DOHH2 (cell line): ENCODE measurements around the gene KCTD17.

Experiments
- H3F3A ChIP-seq: fragments of 200-600 bp; sonication (generic), shearing (Covaris generic); 2 replicates; pipeline ENCODE4 v1.6.0; 2016; ENCODE audit warnings: antibody characterized with exemption, mild to moderate bottlenecking; ENCODE audit not compliant: control insufficient read depth, insufficient read depth
- H3K27ac ChIP-seq: fragments of 200-600 bp; sonication (generic); 2 replicates; pipeline ENCODE4 v1.5.1; 2014; ENCODE audit warnings: low read depth, mild to moderate bottlenecking, low read length, moderate library complexity
- H3K27me3 ChIP-seq: fragments of 200-600 bp; sonication (generic); 2 replicates; pipeline ENCODE4 v1.6.1; 2014; ENCODE audit warnings: mild to moderate bottlenecking, low read length, mixed read lengths; ENCODE audit not compliant: control insufficient read depth
- H3K36me3 ChIP-seq: fragments of 200-600 bp; sonication (generic); 2 replicates; pipeline ENCODE4 v1.6.1; 2014; ENCODE audit warnings: mild to moderate bottlenecking, low read length, moderate library complexity, mixed read lengths; ENCODE audit not compliant: control insufficient read depth
- H3K4me1 ChIP-seq: fragments of 200-600 bp; sonication (generic); 2 replicates; pipeline ENCODE4 v1.6.1; 2014; ENCODE audit warnings: mild to moderate bottlenecking, low read length, mixed read lengths; ENCODE audit not compliant: control insufficient read depth
- H3K4me2 ChIP-seq: fragments of 200-600 bp; sonication (generic); 2 replicates; pipeline ENCODE4 v1.6.0; 2014; ENCODE audit warnings: mild to moderate bottlenecking, low read length, moderate library complexity
- H3K4me3 ChIP-seq: fragments of 200-600 bp; sonication (generic); 2 replicates; pipeline ENCODE4 v1.5.1; 2014; ENCODE audit warnings: mild to moderate bottlenecking, low read length, mixed read lengths
- H3K79me2 ChIP-seq: fragments of 200-600 bp; sonication (generic); 2 replicates; pipeline ENCODE4 v1.6.1; 2014; ENCODE audit warnings: mild to moderate bottlenecking, low read length, mixed read lengths; ENCODE audit not compliant: control insufficient read depth
- H3K9me2 ChIP-seq: fragments of 200-600 bp; sonication (generic); replicated peaks from 2 replicates; pipeline ENCODE4 v1.6.1; 2014; ENCODE audit warnings: mild to moderate bottlenecking, low read length, mixed read lengths; ENCODE audit not compliant: control insufficient read depth
- H3K9me3 ChIP-seq: fragments of 200-600 bp; sonication (generic); 2 replicates; pipeline ENCODE4 v1.6.1; 2014; ENCODE audit warnings: antibody characterized with exemption, low read length, mixed read lengths; ENCODE audit not compliant: control insufficient read depth, insufficient read depth
- H4K20me1 ChIP-seq: fragments of 200-600 bp; sonication (generic); 2 replicates; pipeline ENCODE4 v1.6.0; 2014; ENCODE audit warnings: low read depth, mild to moderate bottlenecking, antibody characterized with exemption, low read length, moderate library complexity; ENCODE audit not compliant: control insufficient read depth, insufficient read depth
- EZH2phosphoT487 ChIP-seq: fragments of 200-600 bp; sonication (generic); IDR thresholded peaks from 2 replicates; pipeline ENCODE4 v1.6.1; 2017; ENCODE audit warnings: borderline replicate concordance, mild to moderate bottlenecking, antibody characterized with exemption, low read length, moderate library complexity, mixed read lengths
- TF ChIP-seq, protein P1 (sequence below): fragments of 200-600 bp; sonication (generic); IDR thresholded peaks from one replicate; pipeline ENCODE4 v1.5.1; 2014; ENCODE audit warnings: antibody characterized with exemption, mild to moderate bottlenecking, low read depth, low read length; ENCODE audit not compliant: poor library complexity, severe bottlenecking

Gene KCTD17, protein sequence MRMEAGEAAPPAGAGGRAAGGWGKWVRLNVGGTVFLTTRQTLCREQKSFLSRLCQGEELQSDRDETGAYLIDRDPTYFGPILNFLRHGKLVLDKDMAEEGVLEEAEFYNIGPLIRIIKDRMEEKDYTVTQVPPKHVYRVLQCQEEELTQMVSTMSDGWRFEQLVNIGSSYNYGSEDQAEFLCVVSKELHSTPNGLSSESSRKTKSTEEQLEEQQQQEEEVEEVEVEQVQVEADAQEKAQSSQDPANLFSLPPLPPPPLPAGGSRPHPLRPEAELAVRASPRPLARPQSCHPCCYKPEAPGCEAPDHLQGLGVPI

DNA sequence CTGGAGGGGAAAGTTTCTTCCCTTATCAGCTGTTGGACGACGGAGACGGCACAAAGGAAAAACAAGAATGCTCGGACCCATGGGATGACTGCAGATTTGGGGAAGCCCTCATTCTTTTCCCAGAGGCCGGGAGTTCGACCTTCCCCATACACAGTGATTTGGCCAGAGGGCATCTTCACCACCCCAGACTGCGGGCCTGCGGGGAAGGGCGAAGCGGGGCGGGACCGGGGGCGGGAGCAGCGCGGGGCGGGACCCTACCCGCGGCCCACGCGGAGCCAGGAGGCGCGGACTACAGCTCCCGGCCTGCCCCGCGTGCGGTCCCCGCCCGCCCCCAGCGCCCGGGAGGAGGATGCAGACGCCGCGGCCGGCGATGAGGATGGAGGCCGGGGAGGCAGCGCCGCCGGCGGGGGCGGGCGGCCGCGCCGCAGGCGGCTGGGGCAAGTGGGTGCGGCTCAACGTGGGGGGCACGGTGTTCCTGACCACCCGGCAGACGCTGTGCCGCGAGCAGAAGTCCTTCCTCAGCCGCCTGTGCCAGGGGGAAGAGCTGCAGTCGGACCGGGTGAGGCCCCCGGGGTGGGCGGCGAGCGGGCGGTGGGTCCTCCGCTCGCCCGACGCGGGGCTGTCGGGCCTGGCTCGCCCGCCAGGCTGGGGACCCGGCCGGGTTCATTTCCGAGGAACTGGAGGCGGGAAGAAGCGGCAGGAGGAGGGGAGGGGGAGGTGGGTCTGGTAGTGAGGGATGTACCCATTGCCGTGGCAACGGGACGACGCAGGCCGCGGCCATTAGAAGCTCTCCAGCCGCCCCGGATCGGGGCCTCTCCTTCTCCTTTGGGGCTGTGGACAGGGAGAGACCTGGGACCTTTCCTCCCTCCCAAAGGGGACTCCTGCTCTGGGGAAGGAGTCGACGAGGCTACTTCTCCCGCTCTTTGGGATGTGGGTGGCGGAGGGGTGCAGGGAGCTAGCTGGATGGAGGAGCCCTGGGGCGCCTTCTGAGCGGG, at the start of gene KCTD17:
Gene KCTD17, plus strand, starts transcription at position 352 of the 995 bp plus-strand sequence. Its CDS starts 19 bp downstream, at position 371.
- TF ChIP-seq EZH2phosphoT487, result no peak
- TF ChIP-seq, protein P1, sequence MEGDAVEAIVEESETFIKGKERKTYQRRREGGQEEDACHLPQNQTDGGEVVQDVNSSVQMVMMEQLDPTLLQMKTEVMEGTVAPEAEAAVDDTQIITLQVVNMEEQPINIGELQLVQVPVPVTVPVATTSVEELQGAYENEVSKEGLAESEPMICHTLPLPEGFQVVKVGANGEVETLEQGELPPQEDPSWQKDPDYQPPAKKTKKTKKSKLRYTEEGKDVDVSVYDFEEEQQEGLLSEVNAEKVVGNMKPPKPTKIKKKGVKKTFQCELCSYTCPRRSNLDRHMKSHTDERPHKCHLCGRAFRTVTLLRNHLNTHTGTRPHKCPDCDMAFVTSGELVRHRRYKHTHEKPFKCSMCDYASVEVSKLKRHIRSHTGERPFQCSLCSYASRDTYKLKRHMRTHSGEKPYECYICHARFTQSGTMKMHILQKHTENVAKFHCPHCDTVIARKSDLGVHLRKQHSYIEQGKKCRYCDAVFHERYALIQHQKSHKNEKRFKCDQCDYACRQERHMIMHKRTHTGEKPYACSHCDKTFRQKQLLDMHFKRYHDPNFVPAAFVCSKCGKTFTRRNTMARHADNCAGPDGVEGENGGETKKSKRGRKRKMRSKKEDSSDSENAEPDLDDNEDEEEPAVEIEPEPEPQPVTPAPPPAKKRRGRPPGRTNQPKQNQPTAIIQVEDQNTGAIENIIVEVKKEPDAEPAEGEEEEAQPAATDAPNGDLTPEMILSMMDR, result peak; percentile 22
- Histone ChIP-seq H3K4me3 (peak within 1 kb of the TSS; percentile 80), H3K4me2 (peak within 1 kb of the TSS; percentile 87), H3K4me1 (peaks cover 10% of the 10 kb centered on the region), H3F3A (no peaks in the 10 kb centered on the region), H4K20me1 (no peaks in the 10 kb centered on the region), H3K27ac (no peak within 1 kb of the TSS), H3K9me3 (no peaks in the 10 kb centered on the region), H3K27me3 (peaks cover 4% of the 10 kb centered on the region; the same call in 1 of the 2 replicates), H3K36me3 (no peaks in the 10 kb centered on the region), H3K9me2 (no peaks in the 10 kb centered on the region), H3K79me2 (no peaks in the 10 kb centered on the region)

DNA sequence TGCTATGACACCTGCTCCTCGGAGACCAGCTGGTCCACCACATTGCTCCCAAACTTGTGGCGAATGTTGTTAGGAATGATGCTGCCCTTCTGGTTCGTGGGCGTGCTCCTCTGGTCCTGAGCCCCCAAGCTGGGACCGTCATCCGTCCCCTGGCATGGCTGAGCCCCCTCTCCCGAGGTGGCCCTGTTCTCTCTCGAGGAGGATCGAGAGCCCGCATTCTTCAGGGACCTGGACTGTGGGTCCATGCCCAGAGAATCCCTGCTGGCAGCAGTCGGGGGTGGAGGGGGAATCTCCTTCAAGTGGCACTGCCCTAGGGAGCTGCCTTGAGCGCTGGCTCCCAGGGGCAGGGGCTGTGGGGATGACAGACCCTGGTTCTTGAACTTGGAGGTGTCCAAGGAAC, 49.7 kb upstream of the KCTD17 start:
- Histone ChIP-seq H4K20me1 (no peaks in the 10 kb centered on the region), H3K36me3 (no peaks in the 10 kb centered on the region), H3K4me3 (no peak overlapping the region), H3K9me2 (no peaks in the 10 kb centered on the region), H3K27me3 (peaks cover 46% of the 10 kb centered on the region), H3K4me2 (no peak overlapping the region), H3K9me3 (no peaks in the 10 kb centered on the region), H3K4me1 (no peaks in the 10 kb centered on the region), H3F3A (no peaks in the 10 kb centered on the region), H3K79me2 (no peaks in the 10 kb centered on the region), H3K27ac (no peak overlapping the region)
- no peak for TF ChIP-seq EZH2phosphoT487
- TF ChIP-seq, protein P1, result no peak

DNA sequence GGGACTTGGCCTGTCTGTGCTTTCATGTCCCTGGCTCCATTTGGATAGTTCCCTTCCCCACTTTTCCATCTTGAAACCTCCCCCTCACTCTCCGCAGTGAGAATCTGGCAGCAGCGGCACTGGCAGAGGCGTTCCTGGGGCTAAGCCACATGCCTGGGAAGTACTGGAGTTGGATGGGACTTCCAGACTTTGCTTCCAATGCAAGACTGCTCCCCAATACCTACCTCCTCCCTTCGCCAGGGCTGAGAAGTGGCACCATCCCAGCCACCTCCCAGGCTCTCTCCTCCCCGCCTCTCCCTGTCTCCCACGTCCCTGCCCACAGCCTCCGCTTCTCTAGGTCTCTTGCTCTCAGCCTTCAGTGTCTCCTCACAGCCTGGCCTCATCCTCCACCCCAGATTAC, 48.9 kb upstream of the KCTD17 start:
- H3K4me3 ChIP-seq, result no peak overlapping the region
- TF ChIP-seq, protein P1, result no peak
- no peak for TF ChIP-seq EZH2phosphoT487
- no peaks in the 10 kb centered on the region for H3K9me3 ChIP-seq

More for the DNA sequence above, 48.9 kb upstream of the KCTD17 start:
- H3K4me2 ChIP-seq, result no peak overlapping the region
- H3K27me3 ChIP-seq, result peaks cover 50% of the 10 kb centered on the region
- H3K9me2 ChIP-seq, result no peaks in the 10 kb centered on the region
- no peaks in the 10 kb centered on the region for H3K36me3 ChIP-seq
- no peaks in the 10 kb centered on the region for H3F3A ChIP-seq
- no peaks in the 10 kb centered on the region for H3K79me2 ChIP-seq
- H3K4me1 ChIP-seq, result no peaks in the 10 kb centered on the region
- no peak overlapping the region for H3K27ac ChIP-seq
- no peaks in the 10 kb centered on the region for H4K20me1 ChIP-seq
